Activated effector memory CD4-positive, alpha-beta T cell treated with anti-CD3 and anti-CD28 coated beads, Interleukin-2, amount 50 U/mL, for 16 hours (primary cell): ENCODE data around the gene C16orf87.
"Not testable (repeated sequence)": the region's sequence is repeated elsewhere in the genome, so short reads cannot be mapped to it uniquely, and the experiment has no call there.

Source experiments
- DNase-seq: peaks from one replicate; pipeline ENCODE4 v3.0.0-alpha.2; 2020

Gene C16orf87, protein sequence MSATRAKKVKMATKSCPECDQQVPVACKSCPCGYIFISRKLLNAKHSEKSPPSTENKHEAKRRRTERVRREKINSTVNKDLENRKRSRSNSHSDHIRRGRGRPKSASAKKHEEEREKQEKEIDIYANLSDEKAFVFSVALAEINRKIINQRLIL

DNA sequence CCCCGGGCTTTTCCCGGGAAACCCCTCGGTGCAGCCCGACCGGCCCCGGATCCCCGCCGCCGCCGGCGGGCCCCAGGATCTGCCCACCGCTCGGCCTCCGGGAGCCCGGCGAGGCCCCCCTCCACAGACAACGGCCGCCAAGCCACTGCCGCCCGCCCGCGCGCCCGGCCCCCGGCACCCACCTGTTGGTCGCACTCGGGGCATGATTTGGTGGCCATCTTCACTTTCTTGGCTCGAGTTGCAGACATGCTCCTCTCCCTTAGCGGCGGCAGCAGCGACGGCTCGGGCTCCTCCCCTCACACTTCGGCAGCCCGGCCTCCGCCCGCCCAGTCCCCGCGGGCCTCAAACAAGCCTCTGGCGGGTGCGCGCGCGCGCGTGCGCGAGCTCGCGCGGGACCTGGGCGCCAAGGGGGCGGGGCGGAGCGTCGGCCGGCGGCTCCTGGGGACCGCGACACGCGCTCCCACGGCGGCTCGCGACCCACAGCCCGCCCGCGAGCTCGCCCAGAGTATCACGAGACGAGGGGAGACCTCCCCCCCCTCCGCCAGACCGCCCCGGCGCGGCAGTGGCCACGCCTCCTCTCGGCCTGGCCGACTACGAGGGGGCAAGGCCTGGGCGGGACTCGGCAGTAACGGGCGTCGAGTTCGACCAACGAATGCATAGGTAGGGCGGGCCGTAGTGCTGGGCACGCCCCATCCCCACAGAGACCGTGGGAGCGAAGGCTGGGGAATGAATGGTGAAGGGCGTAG is at the start of gene C16orf87:
Gene C16orf87, minus strand, starts transcription at position 279 of the 746 bp plus-strand sequence. Its CDS starts 31 bp downstream, at position 248.
- peak; percentile 97 for DNase-seq

DNA sequence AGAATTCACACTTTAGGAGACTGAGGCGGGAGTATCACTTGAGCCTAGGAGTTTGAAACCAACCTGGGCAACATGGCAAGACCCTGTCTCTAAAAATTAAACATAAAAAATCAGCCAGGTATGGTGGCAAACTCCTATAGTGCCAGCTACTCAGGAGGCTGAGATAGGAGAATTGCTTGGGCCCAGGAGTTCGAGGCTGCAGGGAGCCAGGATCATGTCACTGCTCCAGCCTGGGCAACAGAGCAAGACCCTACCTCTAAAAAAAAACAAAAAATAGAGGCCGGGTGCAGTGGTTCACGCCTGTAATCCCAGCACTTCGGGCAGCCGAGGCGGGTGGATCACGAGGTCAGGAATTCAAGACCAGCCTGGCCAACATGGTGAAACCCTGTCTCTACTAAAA is 44.3 kb upstream of the C16orf87 start:
- no peak for DNase-seq

DNA sequence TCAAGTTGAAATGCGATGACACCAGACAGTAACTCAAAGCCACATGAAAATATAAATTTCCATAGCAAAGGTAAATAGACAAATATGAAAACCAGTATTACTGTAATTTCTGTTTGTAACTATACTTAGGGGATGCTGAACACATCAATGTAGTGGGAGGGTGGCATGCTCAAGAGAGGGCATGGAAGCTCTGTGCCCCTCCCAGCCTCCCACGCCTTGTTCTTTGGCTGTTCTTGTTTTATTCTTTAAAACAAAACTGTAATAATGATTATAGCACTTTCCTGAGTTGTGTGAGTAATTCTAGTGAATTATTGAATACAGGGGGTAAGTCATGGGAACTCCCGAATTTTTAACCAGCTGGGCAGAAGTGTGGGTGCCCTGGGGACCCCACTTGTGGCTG is 42.2 kb upstream of the C16orf87 start:
- DNase-seq: no peak

DNA sequence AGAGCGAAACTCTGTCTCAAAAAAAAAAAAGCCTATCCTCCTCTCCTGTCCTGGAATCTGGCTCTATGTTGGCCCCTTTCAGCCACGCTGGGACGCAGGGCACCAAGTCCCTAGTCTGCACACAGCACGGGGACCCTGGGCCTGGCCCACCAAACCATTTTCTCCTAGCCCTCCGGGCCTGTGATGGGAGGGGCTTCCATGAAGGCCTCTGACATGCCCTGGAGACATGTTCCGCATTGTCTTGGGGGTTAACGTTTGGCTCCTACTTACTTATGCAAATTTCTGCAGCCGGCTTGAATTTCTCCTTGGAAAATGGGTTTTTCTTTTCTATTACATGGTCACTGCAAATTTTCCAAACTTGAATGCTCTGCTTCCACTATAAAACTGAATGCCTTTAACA is 40.6 kb upstream of the C16orf87 start:
- DNase-seq: no peak

DNA sequence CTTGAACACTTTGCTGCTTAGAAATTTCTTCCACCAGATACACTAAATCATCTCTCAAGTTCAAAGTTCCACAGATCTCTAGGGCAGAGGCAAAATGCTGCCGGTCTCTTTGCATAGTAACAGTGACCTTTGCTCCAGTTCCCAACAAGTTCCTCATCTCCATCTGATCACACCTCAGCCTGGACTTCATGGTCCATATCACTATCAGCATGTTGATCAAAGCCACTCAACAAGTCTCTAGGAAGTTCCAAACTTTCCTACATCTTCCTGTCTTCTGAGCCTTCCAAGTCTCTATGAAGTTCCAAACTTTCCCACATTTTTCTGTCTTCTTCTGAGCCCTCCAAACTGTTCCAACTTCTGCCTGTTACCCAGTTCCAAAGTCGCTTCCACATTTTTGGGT is 37.9 kb upstream of the C16orf87 start:
- not testable (repeated sequence) for DNase-seq

DNA sequence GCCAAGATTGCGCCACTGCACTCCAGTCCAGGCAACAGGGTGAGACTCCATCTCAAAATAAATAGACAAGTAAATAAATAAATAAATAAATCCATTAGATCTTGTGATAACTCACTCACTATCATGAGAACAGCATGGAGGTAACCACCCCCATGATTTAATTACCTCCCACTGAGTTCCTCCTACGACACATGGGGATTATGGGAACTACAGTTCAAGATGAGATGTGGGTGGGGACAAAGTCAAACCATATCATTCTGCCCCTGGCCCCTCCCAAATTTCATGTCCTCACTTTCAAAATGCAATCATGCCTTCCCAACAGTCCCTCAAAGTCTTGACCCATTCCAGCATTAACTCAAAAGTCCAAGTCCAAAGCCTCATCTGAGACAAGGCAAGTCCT is 36.5 kb upstream of the C16orf87 start:
- DNase-seq: not testable (repeated sequence)

DNA sequence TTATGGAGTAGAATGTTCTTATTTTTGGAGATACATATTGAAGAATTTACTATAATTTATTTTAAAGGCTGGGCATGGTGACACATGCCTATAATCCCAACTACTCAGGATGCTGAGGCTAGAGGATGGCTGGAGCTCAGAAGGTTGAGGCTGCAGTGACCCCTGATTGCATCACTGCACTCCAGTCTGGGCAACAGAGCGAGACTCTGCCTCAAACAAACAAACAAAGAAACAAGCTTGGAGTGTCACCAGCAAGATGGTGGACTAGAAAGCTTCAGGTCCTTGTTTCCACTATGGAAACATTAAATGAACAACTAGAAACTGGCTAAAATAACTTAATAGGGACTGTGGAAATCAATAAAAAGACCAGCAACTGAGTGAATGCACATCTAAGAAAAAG is 35.3 kb upstream of the C16orf87 start:
- DNase-seq: no peak

DNA sequence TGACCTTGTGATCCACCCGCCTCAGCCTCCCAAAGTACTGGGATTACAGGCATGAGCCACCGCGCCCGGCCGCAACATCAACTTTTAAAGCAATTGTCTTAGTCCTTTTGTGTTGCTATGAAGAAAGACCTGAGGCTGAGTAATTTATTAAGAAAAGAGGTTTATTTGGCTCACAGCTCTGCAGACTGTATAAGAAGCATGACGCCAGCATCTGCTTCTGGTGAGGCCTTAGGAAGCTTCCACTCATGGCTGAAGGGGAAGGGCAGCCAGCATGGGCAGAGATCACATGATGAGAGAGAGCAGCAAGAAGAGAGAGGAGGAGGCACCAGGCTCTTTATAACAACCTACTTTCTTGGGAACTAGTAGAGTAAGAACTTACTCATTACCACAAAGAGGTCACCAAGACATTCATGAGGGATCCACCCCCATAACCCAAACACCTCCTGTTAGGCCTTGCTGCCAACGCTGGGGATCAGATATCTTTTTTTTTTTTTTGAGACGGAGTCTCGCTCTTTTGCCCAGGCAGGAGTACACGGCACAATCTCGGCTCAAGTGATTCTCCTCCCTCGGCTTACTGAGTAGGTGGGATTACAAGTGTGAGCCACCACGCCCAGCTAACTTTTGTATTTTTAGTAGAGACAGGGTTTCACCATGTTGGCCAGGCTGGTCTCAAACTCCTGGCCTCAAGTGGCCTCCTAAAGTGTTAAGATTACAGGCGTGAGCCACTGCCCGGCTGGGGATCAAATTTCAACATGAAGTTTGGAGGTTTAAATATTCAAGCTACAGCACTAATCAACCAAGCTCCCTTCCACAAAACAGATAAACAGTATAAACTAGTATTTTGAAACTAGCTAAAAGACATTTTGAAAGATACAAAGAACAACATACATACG is 31.8 kb upstream of the C16orf87 start:
- no peak for DNase-seq

DNA sequence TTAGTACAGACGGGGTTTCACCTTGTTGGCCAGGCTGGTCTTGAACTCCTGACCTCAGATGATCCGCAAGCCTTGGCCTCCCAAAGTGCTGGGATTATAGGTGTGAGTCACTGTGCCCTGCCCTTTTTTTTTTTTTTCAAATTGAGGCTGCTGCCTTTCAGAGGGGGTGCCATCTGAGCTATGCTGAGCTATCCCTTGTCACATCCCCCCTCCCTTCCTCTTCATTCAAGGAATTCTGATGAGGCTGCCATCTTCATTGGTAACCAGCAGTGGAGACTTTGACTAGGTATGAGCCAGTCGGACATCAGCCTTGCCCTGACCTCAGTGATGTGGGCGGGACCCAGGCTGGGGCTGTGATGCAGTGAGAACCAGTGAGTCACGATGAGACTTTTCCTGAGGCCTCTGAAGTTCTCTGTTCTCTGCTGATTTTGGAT is 28.8 kb upstream of the C16orf87 start:
- DNase-seq: peak; percentile 64

DNA sequence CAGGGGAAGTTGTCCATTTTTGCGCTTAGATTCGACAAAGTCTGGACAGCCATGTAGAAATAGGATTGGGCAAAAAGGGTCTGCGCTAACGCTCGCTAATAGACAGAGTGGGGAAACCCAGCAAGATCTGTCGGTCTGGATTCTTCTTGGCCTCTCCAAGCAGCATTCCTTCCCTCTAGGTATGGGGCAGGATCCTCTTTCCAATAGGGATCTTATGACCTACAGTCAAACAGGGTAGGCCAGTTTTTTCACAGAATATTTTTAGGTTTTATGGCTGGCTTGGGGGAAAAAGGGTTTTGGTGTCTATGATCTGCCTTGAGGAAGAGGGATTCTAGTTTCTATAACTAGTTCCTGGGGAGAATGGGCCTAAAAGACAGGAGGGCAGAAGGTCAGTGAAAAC is 27.2 kb upstream of the C16orf87 start:
- DNase-seq: no peak

DNA sequence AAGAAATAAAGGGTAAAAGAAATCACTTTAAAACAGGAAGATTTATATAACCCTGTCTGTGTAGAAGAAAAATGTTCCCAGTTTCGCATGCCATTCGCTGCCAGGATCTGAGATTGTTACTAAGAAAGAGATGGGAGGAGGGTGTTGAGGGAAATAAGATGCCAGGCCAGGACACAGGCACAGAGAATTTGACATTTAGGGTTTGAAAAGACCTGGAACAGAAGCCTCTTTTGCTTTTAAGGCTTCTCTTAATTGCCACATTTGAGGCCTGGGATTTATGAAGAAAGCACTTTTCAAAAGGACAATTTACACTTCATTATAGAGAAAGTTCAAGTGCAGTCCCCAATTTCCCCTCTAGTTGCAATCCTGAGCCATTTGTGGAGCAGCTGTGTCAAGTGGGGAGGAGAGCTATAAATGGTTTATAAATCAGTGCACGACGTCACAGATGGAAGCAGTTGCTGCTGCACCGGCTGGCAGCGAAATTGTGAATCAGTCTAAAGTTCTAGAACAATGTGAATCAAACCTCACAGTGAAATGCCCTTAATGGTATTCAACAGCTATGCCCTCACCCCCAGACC is 26.5 kb upstream of the C16orf87 start:
- DNase-seq: no peak

DNA sequence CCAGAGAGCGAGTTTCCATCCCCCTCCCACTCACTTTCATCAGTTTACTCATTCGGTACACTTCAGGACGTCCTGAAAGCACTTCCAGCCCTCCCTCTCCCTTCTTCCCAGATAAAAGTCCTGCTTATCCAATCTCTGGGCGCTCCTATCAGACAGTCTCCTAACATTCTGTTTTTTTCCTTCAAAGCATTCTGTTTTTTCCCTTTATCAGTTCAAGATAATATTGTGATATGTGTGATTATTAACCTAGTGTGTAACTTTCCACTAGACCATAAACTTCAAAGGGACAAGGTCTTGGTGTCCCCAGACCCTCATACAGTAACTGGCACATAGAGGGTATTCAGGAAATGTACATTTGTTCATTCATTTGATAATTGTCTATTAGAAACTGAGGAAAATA is 24.4 kb upstream of the C16orf87 start:
- DNase-seq: no peak

DNA sequence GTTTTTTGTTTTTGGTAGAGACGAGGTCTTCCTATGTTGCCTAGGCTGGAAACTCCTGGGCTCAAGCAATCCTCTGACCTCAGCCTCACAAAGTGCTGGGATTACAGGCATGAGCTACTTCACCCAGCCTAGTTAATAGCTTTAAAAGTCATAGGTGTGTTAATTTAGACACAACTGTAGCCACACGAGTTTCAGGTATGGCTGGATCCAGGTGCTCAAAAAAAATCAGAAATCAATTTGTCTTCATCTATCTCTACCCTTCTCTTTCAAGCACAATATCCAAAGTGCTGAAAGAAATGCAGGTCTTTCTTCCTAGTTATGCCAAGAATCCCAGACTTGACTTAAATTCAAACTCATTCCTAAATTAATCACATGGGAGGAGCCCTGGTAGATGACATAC is 23.9 kb upstream of the C16orf87 start:
- DNase-seq: no peak

DNA sequence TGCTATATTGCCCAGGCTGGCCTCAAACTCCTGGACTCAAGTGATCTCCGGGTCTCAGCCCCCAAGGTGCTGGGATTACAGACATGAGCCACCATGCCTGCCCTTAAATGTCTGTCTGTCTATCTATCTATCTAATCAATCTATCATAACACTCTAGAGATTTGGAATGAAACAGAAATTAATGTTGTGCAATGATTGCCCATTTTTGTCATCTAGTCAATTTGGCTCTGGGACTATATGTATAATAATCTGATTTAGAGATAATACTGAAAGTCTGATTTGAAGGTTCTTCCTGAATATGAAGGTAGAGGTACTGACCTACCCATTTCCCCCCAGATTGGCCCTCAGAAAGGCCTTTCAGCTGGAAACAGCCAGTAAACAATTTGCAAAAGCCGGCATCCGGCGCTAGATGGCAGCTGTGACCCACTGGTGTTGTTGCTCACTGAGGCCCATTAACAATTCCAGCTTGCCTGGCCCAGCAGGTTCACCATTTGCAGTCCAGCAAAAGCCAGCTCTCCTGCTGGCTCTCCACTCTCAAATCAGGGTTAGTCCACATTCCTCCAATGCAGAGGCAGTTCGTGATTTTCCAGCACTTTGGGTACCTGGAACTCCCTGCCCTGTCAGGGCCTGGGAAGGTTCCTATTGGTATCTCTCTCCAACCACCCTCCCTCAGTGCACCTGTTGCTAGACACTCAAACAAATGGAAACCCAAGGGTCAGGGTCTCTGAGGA is 22.9 kb upstream of the C16orf87 start:
- DNase-seq: peak; percentile 83

DNA sequence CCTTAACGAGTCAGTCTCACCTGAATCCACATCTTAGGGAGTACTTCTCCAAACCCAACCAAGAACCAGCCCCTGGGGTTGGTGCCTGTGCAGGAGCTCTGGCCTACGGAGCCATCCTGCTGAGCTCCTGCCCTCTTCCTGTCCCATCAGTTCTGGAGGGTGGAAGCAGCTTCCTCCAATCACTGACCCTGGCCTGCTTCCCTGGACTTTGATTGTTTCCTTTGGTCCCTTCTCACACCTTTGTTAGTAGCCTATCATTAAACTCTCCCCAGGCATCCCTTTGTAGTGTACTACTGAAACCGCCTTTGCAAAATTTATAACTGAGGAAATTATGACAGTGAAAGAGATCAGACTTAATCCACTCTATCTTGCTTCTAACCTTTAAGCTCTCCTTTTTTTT is 21.1 kb upstream of the C16orf87 start:
- no peak for DNase-seq

DNA sequence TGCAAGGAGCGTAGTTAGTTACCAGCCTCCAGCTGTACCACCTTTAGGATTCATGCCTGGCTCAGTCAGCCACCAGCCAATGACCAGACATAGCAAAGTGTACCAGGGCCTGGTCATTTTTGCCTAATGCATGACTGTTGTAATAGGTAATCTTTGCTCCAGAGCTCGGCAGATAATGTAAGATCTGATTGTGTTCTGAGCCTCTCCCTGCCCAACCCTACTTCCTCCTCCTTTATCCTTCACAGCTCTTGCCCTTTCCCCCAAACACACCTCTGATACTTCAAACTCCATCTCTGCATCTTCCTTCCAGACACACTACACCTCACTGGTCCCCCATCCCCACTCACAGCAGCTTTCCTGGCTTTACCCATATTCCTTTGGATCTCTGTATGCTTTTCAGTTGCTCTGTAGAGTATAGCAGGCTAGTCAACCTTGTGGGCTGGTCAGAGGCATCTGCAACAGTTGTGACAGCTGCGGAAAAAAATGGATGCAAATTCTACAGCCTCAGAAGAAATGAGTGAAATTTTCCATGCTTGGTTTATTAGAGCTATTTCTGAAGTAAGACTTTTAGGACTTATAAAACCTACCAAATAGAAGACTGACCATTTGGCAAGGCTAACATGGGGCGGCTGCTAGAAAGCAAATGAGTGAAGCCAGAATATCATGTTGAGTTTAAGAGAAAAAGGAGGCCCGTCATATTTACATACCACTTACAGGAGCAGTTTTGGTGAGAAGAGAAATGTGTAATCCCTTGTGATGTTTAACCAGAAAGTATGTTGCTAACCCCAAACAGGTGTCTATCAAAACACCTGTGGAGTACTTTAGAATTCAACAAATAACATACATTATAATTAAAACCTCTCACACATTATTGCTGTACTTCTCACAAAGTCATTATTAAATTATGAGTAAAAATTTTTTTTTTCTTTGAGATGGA is 19.9 kb upstream of the C16orf87 start:
- no peak for DNase-seq

DNA sequence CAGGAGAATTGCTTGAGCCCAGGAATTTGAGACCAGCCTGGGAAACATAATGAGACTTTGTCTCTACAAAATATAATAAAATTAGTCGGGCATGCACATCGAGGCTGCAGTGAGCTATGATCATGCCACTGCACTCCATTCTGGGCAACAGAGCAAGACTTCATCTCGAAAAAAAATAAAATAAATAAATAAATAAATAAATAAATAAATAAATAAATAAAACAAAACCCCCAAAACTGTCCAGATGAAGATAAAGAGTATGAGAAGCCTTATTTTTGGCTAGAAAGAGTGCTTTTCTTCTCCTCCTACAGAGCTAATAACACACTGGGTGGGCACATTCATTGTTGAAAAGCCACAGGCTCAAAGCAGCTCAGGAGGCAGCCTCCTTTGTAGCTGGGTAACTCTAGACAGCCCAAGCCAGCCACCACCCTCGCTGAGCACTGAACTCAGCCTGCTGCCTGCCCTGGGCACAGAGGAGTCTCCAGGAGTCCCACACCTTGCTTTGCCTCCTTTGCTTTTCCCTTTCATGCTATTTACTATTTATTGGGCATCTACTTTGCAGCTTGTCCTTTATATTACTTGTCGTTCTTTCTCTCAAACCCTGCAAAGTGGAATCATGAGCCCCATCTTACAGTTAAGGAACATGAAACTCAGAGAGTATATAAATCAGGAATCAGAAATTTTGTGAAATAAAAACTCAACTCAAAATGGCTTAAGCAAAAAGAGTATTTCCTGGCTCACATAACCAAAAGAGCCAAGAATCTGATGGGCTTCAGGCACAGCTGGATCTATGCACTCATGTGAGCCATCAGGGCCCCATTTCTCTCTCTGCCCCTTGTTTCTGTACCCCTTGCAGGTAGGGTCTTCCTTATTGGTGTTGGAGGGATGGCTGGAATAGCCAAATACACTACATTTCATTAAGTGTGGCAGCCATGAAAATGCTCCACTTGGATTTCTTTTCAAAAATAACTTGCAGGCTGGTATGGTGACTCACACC is 18.1 kb upstream of the C16orf87 start:
- no peak for DNase-seq

DNA sequence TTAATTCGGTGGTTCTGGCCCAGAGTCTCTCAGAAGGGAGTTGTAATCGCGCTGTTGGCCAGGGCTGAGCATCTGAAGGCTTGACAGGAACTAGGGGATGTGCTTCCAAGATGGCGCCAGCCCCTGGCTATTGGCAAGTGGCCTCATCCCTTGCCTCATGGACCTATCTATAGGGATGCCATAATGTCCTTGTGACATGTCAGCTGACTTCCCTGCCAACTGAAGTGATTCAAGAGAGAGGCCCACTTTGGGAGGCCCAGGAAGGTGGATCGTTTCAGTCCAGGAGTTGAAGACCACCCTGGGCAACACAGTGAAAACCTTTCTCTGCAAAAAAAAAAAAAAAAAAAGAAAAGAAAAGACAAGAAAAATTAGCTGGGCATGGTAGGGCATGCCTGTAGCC is 15.0 kb upstream of the C16orf87 start:
- no peak for DNase-seq

DNA sequence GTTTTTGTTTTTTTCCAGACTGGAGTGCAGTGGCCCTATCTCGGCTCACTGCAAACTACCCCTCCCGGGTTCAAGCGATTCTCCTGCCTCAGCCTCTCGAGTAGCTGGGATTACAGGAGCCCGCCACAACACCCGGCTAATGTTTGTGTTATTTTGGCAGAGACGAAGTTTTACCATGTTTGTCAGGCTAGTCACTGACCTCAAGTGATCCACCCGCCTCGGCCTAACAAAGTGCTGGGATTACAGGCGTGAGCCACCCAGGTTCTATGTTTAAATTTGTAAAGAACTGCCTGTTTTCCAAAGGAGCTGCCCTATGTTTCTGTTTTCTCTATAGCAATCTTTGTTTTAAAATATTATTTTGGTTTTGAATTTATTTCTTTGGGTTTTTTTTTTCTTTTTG is 13.8 kb upstream of the C16orf87 start:
- no peak for DNase-seq
